Hematopoietic multipotent progenitor cell treated with erythropoietin and hydrocortisone succinate and interleukin-3 and kit ligand, for 15 days (in vitro differentiated cells): Measurements from ENCODE around the gene ACVRL1.

Source experiments
- DNase-seq: peaks from one replicate; pipeline ENCODE4 v3.0.0-alpha.2; 2015; ENCODE audit warnings: low spot score

Gene ACVRL1

DNA sequence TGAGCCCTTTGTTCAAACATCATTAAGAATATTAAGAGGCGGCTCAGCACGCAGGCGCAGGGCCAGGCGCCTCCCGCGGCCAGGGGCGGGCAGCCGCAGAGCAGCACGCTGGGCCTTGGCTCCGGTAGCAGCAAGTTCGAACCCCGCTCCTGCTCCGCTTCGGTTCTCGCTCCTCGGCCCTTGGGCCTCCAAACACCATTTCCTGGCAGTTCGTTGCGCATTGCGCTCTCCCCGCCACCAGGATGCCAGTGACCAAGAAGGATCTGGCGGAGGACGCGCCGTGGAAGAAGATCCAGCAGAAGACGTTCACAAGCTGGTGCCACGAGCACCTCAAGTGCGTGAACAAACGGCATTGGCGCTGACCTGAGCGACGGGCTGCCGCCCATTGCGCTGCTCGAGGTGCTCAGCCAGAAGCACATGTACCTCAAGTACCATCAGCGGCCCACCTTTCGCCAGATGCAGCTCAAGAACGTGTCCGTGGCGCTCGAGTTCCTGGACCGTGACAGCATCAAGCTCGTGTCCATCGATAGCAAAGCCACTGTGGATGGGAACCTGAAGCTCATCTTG lies 6.9 kb upstream of the ACVRL1 start:
- DNase-seq, result no peak

DNA sequence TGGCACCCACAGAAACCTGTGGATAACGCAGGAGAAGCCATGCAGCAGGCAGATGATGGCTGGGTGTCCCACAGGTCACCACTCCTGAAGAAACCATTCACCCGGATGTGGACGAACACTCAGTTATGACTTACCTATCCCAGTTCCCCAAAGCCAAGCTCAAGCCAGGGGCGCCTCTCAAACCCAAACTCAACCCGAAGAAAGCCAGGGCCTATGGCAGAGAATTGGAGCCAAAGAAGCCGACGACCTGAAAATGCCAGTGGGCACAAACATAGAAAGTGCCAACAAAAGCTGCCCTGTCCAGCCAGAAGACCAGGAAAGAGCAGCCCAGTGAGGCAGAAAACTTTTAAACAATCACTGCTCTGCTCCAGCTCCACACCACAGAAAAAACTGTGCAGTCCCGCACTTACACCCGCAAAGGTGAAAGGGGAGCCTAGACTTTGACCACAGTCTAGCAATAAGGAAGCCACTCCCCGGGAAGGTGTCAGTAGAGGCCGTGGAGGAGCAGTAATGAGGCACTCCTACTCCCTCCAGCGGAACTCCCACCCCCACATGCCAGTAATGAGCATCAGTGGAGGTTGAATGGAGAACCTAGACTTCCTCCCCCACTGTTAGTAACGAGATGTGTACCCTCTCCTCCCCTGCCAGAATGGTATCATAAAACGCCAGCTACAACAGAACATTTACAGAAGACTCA lies 6.0 kb upstream of the ACVRL1 start:
- DNase-seq, result no peak

DNA sequence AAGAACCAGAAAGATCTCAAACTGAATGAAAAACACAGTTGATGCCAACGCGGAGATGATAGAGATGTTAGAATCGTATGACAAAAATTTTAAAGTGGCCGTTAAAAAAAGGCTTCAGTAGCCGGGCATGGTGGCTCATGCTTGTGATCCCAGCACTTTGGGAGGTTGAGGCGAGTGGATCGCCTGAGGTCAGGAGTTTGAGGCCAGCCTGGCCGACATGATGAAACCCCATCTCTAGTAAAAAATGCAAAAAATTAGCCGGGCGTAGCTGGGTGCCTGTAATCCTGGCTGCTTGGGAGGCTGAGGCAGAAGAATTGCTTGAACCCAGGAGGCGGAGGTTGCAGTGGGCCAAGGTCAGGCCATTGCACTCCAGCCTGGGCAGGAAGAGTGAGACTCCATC lies 5.4 kb upstream of the ACVRL1 start:
- no peak for DNase-seq

DNA sequence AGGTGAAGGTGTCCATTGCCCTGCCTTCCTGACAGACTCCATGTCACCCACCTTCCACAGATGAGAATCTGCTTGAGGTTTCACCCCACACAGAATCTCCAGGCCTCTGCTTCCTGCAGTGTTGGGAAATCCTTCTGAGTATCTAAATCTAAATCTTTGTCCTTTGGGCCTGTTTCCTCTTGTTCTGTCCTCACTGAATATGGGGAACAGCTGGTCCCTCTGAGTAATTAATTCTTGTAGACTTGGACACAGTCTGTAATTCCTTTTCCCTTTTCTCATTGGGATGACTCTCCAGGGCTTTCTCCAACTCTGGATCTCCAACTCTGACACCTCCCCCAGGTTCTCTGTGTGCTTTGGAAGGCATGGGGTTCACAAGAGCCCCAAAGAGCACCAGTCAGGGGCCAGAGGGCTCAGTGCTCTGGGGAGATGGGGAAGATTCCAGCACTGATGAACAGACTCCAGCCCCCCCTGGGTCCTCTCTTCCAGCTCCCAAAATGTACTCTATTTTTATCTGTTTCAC lies 2.3 kb upstream of the ACVRL1 start:
- DNase-seq, result no peak

DNA sequence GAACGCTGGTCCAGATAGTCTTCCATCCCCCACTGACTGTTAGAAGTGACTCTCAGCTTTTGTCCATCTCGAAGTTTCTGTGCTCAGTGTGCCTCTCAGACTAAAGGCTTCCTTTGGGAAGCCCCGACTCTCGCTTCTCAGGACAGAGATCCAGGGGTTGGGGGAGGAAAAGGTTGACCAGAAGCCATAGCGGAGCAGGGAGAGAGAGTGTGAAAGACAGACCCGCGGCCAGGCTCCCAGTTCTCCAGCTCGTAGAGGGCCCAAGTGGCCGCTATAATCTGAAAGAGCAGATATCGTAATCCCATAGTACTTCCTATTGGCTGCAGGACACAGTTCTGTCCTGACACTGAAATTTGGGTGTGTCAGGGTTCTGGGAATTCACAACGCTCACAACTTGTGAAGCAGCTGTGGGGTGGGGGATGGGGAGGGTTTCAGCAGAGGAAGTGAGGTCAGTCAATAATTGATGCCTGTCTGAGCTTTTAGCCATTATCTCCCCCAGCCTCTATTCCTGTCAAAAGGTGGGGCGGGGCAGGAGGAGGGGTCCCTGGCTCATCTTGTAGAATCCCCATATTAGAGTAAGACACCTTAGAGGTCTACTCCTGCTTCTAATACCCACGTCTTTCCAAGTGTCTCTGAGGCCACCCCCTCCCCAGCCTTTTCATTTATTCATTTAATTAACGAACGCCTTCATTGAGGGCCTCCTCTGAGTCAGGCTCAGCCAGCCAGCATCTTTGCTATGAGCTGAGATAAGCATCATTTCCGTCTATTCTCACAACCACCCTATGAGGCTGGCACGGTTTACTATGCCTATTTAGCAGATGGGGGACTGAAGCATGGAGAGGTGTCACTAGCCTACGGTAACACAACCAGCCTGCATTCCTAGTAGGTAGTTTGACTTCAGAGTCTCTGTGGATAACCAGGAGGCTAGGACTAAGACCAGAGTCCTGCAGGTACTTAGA lies 1.6 kb upstream of the ACVRL1 start:
- DNase-seq, result no peak

DNA sequence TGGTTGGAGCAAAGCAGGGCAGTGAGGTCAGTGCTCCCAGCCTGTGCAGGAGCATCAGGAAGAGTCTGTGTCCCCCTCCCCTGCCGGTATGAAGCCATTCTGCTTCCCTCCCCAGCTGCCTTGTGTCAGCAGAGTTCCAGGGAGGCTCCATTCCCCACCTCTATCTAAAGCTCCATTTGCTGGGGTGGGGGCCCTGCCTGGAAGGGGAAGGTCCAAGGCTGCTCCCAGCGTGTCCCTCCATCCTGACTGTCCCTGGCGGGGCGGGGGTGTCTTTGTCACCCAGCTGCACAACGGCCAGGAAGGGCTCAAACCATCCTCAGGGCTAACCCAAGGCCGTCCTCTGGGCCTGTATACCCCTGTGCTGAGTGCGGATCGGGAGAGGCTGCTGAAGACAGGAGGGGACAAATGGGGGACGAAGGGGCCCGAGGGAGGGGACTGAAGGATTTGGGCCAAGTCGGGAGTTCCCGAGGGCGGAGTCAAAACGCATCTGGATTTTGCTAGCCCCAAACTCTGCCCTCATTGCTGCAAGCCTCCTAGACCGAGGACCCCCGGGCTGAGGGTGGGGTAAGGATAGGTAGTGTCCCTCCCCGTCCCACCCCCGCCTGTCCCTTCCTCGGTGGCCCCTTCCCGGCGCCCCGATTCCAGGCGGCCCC lies 748 bp upstream of the ACVRL1 start:
- no peak for DNase-seq

DNA sequence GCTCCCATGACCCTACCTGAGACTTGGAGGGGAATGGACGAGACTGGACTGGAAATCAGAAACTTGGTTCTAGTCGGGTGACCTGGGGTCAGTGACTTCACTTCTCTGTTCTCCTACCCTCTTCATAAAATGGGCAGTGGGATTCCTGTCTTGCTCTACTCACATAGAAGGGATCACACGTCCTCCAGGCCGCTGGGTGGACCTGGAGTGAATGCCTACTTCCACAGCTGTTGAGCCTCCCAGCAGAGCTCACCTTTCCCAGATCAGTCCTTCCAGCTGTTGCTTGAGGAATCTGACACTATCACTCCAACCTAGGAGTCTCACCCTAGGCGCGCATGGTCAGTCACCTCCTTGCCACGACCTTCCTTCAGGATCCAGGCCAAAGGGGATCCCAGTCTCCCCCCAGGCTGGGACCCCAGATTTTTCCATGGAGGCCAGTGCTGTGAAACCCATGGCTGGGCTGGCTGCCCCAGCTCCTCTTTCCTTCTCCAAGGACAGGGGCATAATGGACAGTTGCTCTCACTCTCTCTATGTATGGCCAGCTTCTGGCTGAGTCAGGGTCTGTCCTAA lies 637 bp downstream of the ACVRL1 start:
- no peak for DNase-seq

DNA sequence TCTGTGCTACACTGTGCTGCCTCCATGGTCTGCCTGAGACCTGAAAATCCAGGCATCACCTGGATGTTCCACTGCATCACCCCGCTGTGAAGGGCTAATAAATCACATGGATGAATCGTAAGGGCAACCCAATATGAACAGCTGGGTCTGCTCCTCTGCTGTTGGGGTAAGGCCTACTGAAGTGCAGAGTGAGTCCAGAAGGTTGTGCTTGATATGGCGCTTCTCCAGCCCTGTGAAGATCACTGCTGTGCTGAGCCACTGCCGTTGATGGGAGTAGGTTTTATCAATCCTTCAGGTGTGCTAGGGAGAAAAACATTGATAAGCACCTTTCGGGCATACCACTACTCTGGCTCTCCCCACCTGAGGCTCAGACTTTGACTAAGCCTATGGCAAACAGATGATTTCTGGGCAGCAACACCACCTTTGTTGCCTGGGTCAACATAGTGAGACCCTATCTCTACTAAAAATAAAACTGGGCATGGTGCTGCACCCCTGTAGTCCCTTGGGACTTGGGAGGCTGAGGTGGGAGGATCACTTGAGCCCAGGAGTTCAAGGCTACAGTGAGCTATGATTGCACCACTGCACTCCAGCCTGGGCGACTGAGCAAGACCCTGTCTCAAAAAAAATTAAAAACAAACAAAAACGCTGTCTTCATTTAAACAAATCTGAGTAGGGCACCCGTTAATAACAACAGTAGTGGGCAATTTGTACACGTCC lies 1.7 kb downstream of the ACVRL1 start:
- DNase-seq, result no peak

DNA sequence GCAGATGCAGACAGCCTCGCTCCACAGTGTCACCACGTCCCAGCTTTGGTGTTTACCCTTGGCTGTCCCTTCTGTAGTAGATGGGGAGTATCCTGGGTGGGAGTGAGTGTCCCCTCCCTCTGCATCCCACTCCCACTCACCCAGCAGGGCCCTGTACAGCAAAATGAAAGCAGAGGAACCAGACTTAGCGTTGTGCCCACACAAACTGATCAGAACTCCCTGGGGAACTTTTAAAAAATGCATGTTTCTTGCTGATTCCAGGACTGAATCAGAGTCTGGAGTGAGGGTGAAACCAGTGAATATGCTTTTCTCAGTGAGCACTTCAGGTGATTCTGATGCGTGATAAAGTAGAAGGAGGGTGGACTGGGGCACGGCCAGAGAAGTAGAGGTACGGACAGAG lies 2.9 kb downstream of the ACVRL1 start:
- DNase-seq, result no peak

DNA sequence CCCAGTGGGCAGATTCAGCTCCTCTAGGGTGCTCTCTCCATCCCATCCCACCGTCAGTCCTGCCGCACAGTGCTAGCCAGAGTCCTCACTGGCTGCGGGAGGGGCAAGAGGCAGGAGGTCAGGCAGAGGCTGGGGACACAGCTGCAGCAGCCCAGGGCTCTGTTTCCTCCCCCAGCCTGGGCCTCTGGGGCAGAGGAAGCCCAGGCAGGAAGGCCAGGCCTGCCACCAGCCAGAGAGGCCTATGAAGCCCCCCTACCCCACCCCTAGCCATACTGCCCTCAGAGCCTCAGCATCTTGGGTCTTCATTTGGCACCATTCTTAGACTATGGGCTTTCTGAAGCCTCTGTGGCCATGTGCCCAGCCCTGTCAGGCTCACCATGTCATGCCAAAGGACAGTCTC lies 3.4 kb downstream of the ACVRL1 start:
- no peak for DNase-seq

DNA sequence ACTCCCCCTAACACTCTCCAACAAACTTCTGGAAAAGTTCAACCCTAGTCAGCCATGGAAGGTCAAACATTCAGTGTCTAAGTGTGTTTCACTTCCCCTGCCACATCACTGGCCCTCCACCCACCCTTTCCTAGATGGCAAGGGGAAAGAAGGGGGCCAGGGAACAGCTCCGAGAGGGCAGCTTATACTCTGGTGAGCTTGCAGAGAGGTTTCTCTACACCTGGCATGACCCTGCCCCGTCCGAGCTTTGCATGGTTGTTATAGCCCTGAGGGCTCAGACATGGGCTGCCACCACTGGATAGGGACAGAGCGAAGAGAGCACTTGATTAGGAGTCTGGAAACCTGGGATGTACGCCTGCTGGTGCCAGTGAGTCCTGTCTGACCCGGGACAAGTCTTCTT lies 4.0 kb downstream of the ACVRL1 start:
- no peak for DNase-seq

DNA sequence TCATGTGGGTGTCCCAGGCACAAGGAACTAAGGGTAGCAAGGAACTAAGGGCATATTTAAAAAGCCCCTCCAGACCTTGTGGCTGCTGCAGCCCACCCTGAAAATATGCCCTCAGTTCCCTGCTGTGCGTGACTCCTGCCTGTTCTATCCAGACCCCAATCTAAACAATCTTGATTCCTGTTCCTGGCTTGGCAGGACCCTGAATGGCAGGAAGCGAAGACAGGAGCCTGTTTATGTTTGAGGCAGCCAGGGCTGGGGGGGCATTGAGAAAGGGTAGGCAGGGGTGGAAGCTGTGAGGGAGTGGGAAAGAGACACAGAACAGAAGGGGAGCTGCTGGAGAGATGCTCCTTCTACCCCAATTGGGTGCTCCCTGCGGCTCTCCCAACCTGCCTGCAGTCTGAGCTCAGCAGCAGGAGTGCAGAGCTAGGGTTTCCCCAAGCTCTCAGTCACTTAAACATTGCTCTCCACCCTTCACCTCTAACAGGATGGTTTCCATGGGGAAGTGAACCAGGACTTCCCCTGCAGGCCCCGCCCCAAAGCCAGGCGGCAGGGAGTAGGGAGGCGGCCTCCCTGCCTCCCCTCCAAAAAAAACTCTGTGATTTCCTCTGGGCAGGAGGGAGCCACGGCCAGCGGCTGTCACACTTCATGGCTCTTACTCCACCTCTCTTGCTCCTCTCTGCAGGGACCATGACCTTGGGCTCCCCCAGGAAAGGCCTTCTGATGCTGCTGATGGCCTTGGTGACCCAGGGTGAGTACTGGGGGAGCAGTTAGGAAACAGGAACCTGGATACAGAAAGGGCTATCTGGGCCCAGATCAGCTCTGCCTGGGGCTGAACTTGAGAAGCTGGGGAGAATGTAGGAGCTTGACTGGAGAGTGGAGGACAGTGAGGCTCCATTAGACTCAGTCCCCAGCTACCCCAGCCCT lies 4.7 kb downstream of the ACVRL1 start:
- DNase-seq, result no peak

DNA sequence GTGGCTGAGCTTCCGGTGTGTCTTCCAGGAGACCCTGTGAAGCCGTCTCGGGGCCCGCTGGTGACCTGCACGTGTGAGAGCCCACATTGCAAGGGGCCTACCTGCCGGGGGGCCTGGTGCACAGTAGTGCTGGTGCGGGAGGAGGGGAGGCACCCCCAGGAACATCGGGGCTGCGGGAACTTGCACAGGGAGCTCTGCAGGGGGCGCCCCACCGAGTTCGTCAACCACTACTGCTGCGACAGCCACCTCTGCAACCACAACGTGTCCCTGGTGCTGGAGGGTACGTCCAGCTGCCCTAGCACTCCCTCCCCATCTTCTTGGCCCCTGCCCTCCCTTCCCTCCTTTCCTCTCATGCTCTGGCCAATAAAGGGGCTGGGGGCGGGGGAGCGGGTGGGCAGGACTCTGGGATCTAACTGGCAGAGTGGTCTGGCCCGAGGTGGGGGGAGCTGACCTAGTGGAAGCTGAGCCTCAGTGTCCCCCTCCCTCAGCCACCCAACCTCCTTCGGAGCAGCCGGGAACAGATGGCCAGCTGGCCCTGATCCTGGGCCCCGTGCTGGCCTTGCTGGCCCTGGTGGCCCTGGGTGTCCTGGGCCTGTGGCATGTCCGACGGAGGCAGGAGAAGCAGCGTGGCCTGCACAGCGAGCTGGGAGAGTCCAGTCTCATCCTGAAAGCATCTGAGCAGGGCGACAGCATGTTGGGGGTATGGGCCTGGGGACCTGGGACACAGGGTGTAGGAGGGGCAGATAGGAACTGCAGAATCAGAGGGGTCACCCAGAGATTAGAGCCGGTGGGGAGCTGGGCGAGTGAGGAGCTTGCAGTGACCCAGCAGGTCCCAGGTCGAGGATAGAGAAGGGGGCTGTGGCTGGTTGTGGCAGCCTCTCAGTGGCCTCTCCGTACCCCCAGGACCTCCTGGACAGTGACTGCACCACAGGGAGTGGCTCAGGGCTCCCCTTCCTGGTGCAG lies 6.0 kb downstream of the ACVRL1 start:
- no peak for DNase-seq

DNA sequence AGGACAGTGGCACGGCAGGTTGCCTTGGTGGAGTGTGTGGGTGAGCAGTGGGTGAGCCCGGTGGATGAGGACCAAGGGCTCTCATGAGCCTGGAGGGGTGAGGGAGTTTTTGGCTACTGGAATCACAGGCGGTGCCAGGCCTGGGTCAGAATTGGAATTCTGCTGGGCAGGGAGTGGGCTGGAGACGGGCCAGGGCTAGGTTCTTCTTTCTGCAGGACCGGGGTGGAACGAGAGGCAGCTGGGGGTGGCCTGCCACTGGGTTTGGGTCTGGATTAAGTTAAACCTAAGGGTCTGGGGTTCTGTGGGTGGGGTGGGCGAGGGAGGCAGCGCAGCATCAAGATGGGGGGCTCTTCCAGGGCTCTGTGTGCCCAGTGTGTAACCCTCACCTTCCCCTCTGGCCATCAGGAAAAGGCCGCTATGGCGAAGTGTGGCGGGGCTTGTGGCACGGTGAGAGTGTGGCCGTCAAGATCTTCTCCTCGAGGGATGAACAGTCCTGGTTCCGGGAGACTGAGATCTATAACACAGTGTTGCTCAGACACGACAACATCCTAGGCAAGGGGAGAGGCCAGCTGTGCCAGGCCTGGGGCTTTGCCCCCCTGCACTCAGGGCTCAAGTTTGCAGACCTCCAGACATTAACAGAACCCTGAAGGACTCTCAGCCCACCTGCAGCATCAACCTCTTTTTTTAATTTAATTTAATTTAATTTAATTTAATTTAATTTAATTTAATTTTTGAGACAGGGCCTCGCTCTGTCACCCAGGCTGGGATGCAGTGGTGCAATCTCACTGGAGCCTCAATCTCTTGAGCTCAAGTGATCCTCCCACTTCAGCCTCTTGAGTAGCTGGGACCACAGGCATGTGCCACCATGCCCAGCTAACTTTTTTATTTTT lies 7.0 kb downstream of the ACVRL1 start:
- no peak for DNase-seq

DNA sequence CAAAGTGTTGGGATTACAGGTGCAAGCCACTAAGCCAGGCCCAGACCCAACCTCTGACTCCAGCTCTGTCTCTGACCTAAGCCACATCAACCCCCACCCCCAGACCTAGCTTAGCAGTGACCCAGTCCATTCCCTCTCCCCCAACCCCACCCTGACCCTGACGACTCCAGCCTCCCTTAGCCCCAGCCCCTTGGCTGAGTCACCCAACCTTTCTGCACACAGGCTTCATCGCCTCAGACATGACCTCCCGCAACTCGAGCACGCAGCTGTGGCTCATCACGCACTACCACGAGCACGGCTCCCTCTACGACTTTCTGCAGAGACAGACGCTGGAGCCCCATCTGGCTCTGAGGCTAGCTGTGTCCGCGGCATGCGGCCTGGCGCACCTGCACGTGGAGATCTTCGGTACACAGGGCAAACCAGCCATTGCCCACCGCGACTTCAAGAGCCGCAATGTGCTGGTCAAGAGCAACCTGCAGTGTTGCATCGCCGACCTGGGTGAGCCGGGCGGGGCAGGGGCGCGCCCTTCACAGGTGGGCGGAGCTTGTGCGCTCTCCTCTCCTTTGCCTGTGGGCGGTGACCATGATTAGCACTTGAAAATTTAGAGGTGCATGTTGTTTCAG lies 7.8 kb downstream of the ACVRL1 start:
- no peak for DNase-seq

DNA sequence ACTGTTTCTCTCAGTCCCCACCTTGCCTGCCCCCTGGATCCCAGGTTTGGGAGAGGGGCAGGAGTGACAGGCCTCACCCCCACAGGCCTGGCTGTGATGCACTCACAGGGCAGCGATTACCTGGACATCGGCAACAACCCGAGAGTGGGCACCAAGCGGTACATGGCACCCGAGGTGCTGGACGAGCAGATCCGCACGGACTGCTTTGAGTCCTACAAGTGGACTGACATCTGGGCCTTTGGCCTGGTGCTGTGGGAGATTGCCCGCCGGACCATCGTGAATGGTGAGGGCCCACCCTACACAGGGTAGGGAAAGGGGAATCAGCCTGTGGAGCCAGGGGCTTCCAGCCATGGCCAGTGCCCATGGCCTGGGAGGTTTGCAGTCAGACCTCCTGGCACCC lies 8.6 kb downstream of the ACVRL1 start:
- no peak for DNase-seq

DNA sequence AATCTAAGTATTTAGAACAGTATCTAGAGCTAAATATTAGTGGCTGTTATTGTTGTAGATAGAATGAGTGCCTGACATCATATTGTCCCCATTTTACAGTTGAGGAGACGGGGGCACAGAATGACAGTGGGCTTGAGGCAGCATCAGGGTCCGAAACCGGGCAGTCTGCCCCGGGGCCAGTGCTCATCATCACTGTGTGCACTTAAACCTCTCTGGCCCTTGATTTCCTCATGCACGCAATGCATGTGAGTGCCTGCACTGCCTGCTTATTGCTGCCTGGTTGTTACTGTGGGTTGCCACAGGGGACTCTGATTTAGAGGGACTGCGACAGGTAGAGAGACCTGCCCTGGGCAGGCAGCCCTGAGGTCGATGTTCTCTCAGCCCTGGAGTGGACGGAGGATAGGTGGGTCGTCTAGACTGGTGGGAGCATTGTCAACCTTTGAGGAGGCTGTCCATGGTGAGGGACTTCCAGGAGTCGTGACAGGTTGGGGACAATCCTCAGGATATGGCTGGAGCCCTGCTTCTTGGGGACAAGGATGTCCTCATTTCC lies 9.8 kb downstream of the ACVRL1 start:
- no peak for DNase-seq
